IPS-15b (cell line): ENCODE measurements around the gene PLA2G6.

Source experiments
- H3K27me3 ChIP-seq: one replicate; pipeline ENCODE4 v1.6.1; 2013; ENCODE audit warnings: low read length; ENCODE audit not compliant: control insufficient read depth, insufficient read depth
- H3K36me3 ChIP-seq: one replicate; pipeline ENCODE4 v1.6.1; 2013; ENCODE audit warnings: low read length; ENCODE audit not compliant: control insufficient read depth, insufficient read depth
- H3K4me1 ChIP-seq: one replicate; pipeline ENCODE4 v1.6.1; 2013; ENCODE audit warnings: mild to moderate bottlenecking, low read length; ENCODE audit not compliant: control insufficient read depth, insufficient read depth
- H3K4me3 ChIP-seq: one replicate; pipeline ENCODE4 v1.5.1; 2013; ENCODE audit warnings: low read depth, low read length
- H3K9ac ChIP-seq: one replicate; pipeline ENCODE4 v1.6.1; 2013; ENCODE audit warnings: low read depth, mild to moderate bottlenecking, low read length
- H3K9me3 ChIP-seq: one replicate; pipeline ENCODE4 v1.6.1; 2013; ENCODE audit warnings: mild to moderate bottlenecking, low read length; ENCODE audit not compliant: control insufficient read depth, insufficient read depth

The PLA2G6 gene

DNA sequence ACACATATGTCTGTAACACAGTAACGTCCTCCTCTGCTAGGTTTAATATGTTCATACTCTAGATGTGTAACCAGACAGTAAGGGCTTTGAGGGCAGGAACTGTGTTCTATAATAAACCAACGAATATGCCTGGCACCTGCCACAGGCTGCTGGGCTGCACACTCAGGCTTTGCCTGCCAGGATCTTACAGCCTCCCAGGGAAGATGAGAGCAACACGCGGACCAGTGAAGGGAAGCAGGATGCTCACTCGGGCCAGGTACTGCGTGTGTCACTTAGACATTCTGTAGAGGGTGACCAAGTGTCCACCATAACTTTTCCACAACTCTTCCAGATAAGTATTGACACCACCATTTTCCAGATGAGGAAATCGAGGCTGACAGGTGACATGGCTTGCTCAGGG is 49.5 kb downstream of the PLA2G6 start:
- H3K4me3 ChIP-seq = no peak overlapping the region
- H3K9ac ChIP-seq = no peak overlapping the region
- no peaks in the 10 kb centered on the region for H3K9me3 ChIP-seq
- no peaks in the 10 kb centered on the region for H3K4me1 ChIP-seq
- no peaks in the 10 kb centered on the region for H3K27me3 ChIP-seq
- H3K36me3 ChIP-seq = peaks cover 12% of the 10 kb centered on the region

GRCh38 chr22:38131399-38131798 is 50.2 kb downstream of the PLA2G6 start:
- Histone ChIP-seq H3K27me3 (no peaks in the 10 kb centered on the region), H3K4me3 (no peak overlapping the region), H3K9me3 (no peaks in the 10 kb centered on the region), H3K36me3 (peaks cover 12% of the 10 kb centered on the region), H3K9ac (no peak overlapping the region), H3K4me1 (no peaks in the 10 kb centered on the region)

- Histone ChIP-seq H3K9me3 (no peaks in the 10 kb centered on the region), H3K27me3 (no peaks in the 10 kb centered on the region), H3K4me3 (no peak overlapping the region), H3K36me3 (peaks cover 15% of the 10 kb centered on the region), H3K4me1 (no peaks in the 10 kb centered on the region), H3K9ac (no peak overlapping the region)
Measured at GRCh38 chr22:38129856-38130255, 51.8 kb downstream of the PLA2G6 start.

- Histone ChIP-seq H3K36me3 (peaks cover 15% of the 10 kb centered on the region), H3K4me1 (no peaks in the 10 kb centered on the region), H3K4me3 (no peak overlapping the region)
Measured at GRCh38 chr22:38129021-38129420, 52.6 kb downstream of the PLA2G6 start.

GRCh38 chr22:38127869-38128268 is 53.8 kb downstream of the PLA2G6 start:
- H3K9ac ChIP-seq = no peak overlapping the region
- H3K4me1 ChIP-seq = no peaks in the 10 kb centered on the region
- no peaks in the 10 kb centered on the region for H3K9me3 ChIP-seq
- no peak overlapping the region for H3K4me3 ChIP-seq
- peaks cover 15% of the 10 kb centered on the region for H3K36me3 ChIP-seq
- H3K27me3 ChIP-seq = no peaks in the 10 kb centered on the region

More at GRCh38 chr22:38129021-38129420, 52.6 kb downstream of the PLA2G6 start:
- Histone ChIP-seq H3K9me3 (no peaks in the 10 kb centered on the region), H3K9ac (no peak overlapping the region), H3K27me3 (no peaks in the 10 kb centered on the region)

GRCh38 chr22:38126928-38127668 is 54.5 kb downstream of the PLA2G6 start:
- Histone ChIP-seq H3K9me3 (no peaks in the 10 kb centered on the region), H3K4me1 (no peaks in the 10 kb centered on the region), H3K27me3 (no peaks in the 10 kb centered on the region), H3K9ac (no peak overlapping the region), H3K36me3 (peaks cover 12% of the 10 kb centered on the region), H3K4me3 (no peak overlapping the region)

DNA sequence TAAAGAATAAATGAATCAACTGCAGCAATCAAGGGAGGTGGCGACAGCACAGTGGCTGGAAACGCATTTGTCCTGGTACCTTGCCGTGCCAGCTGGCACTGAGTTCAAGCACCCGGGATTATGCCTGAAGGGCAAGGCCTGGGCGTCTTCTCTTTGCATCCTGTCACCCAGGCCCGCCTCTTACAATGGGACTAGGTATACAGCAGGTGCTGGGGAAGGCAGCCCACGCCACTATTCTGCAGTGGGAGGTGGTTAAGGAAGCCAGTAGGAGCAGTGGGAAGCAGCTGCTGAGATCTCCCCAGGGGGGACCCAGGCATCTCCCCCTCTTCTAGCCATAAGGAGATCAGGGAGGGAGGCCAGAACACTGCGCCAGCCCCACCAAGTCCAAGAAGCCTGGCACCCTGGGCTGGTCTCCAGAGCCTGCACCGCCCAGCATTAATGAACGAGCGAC is 55.9 kb downstream of the PLA2G6 start:
- Histone ChIP-seq H3K9ac (no peak overlapping the region), H3K4me1 (no peaks in the 10 kb centered on the region), H3K36me3 (peaks cover 12% of the 10 kb centered on the region), H3K27me3 (no peaks in the 10 kb centered on the region), H3K9me3 (no peaks in the 10 kb centered on the region), H3K4me3 (no peak overlapping the region)

DNA sequence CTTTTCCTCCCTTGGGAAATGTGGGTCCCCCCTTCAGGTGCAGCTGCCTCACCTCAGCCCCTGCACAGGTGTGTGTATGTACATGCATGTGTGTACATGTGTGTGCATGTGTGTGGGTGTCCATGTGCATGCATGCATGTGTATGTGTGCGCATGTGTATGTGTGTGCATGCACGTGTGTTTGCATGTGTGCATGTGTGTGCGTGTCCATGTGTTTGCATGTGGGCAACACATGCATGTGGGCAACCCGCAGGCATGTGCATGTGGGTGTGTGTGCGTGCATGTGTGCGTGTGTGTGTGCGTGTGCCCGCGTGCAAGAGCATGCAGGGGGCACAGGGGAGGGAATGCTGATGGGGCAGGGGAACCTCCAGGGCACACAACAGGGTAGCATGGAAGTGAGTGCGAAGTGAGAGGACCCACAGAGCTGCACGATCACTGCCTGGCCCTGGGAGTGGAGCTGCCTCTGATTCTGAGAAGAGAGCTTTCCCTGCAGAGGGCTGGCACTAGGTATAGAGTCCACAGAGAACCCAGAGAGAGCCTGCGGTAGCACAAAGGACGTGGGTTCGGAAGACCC is 56.5 kb downstream of the PLA2G6 start:
- H3K36me3 ChIP-seq = peaks cover 12% of the 10 kb centered on the region
- H3K9ac ChIP-seq = no peak overlapping the region
- no peaks in the 10 kb centered on the region for H3K4me1 ChIP-seq
- no peaks in the 10 kb centered on the region for H3K27me3 ChIP-seq
- no peaks in the 10 kb centered on the region for H3K9me3 ChIP-seq
- H3K4me3 ChIP-seq = no peak overlapping the region

DNA sequence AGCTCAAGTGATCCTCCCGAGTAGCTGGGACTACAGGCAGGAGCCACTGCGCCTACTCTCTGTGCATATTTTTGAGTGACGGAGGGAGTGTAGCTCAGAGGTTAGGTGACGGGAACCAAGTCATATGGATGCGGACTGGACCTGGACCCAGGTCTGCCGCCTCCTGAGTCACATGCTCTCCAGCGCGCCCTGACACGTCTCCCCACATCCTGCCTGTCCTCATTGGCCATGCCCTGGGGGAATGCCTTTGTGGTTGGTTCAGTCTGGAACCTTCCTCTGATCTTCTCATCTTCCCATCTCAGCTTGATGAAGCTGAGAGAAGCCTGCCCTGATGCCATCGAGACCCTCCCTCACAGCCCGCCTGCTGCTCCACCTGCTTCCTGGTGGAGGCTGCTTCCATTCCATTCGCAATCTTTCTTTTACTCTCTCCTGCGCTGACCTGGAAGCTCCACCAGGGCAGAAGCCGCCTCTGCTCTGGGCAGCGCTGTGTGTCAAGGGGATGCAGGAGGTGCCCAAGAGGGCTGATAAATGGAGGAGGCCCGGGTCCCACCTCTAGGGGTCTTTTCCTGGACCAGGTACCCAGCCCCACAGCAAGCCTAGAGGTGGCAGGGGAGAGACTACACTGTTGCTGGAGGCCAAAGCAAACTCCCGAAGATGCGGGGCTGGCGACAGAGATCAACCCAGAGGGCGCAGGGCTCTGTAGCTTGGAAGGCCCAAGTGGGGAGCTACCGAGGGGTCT is 57.2 kb downstream of the PLA2G6 start:
- Histone ChIP-seq H3K4me1 (no peaks in the 10 kb centered on the region), H3K9me3 (no peaks in the 10 kb centered on the region), H3K9ac (no peak overlapping the region), H3K36me3 (peaks cover 9% of the 10 kb centered on the region), H3K27me3 (no peaks in the 10 kb centered on the region), H3K4me3 (no peak overlapping the region)

- H3K36me3 ChIP-seq = peaks cover 3% of the 10 kb centered on the region
- H3K9ac ChIP-seq = no peak overlapping the region
- H3K4me3 ChIP-seq = no peak overlapping the region
- H3K9me3 ChIP-seq = no peaks in the 10 kb centered on the region
- no peaks in the 10 kb centered on the region for H3K4me1 ChIP-seq
- H3K27me3 ChIP-seq = no peaks in the 10 kb centered on the region
Measured at GRCh38 chr22:38122616-38123015, 59.0 kb downstream of the PLA2G6 start.

DNA sequence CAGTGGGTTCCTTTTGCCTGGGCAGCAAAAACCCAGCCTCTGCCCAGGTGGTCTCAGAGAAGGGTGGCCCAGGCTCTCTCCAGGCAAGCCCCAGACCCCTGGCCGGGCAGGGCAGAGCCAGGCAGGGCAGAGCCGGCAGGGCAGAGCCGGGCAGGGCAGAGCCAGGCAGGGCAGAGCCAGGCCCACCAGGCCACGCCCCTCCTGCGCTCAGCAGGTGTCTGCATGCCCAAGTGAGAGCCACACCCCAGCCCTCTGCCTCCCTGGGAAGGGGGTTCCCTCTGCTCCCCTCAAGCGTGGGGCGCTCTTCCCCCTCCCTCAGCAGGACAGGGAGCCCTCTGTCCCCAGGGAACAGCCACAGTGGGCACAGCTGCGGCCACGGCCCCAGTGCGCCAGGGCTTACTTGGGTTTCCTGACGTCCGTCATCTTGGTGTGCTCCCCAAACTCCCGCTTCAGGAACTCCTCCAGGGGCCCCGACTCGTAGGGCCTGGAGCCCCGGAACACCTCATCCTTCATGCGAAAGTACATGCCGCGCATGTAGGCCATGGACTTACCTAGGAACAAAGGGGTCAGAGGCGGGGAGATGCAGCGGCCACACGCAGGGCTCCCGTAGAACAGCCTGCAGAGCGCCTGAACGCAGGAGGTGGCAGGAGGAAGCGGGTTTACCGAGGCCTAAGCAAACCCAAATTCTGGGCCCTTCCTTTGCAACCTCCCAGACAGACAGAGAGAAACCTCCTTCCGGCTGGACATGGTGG is 61.1 kb downstream of the PLA2G6 start:
- H3K27me3 ChIP-seq = no peaks in the 10 kb centered on the region
- H3K36me3 ChIP-seq = peaks cover 3% of the 10 kb centered on the region
- no peaks in the 10 kb centered on the region for H3K9me3 ChIP-seq
- no peak overlapping the region for H3K4me3 ChIP-seq
- no peak overlapping the region for H3K9ac ChIP-seq
- H3K4me1 ChIP-seq = no peaks in the 10 kb centered on the region
